Mucosa of descending colon (tissue), 3 donors: Measurements from ENCODE around the gene INO80B. TPM values are rescaled to one million over a fixed set of nuclear protein-coding genes. Genes with fewer than 3 reads are reported as not detected.

ENCODE experiments used
- ATAC-seq: fragments of 200-7000 bp; cut with Tn5 transposase; one replicate; pipeline ENCODE4 v1.9.1; 2020; ENCODE audit warnings: mild to moderate bottlenecking, moderate library complexity
- DNase-seq, 3 donors: peaks; one replicate each; pipeline ENCODE4 v3.0.0-alpha.2; 2020
- H3K36me3 ChIP-seq: fragments of 200-600 bp; one replicate; pipeline ENCODE4 v1.8.0; 2021; ENCODE audit warnings: low read depth, mild to moderate bottlenecking
- H3K4me1 ChIP-seq: fragments of 200-600 bp; one replicate; pipeline ENCODE4 v1.8.0; 2021; ENCODE audit warnings: low read depth, mild to moderate bottlenecking
- H3K4me3 ChIP-seq: fragments of 200-600 bp; one replicate; pipeline ENCODE4 v1.8.0; 2021; ENCODE audit warnings: mild to moderate bottlenecking
- H3K9me3 ChIP-seq: fragments of 200-600 bp; one replicate; pipeline ENCODE4 v1.8.0; 2021; ENCODE audit warnings: mild to moderate bottlenecking
- CTCF ChIP-seq: fragments of 200-600 bp; IDR thresholded peaks from one replicate; pipeline ENCODE4 v1.8.0; 2022; ENCODE audit warnings: antibody characterized with exemption, mild to moderate bottlenecking
- intact Hi-C, 2 donors: fragments of 100-400 bp; cut with DNase I in 1 of 2; cut with micrococcal nuclease in 1 of 2; formaldehyde crosslinking; loops; one replicate each; pipeline versions ENCODE4 v1.11.0 to v1.11.1; 2022; cut with DNase I, micrococcal nuclease
- total RNA-seq, 3 donors: library from RNA; stranded (reverse); fragmentation: NEBNext Ultra II Directional in 2 of 3; extraction: Animal tissue kit (Norgen Biotek cat#: 25700) in 2 of 3; gene quantifications; one replicate each; pipeline versions ENCODE4 v1.2.1 to v1.2.4, GENCODE V29; 2021 to 2023
- donor health status: DM: no; HTN: no; CAD: no; lungs with moderate emphysema.
- donor health status: DM: no; HTN: no; CAD: no.
- donor health status: DM: no; HTN: yes; CAD: no.

The INO80B gene
- total RNA-seq, 3 donors from 2014 or later: 25.0 to 36.5 (median 32.3) TPM

- no peaks in the 10 kb centered on the region for H3K9me3 ChIP-seq
- TF ChIP-seq CTCF: no peak
- H3K4me3 ChIP-seq: no peak within 1 kb of the TSS
- peak; percentile 25 for ATAC-seq
- H3K4me1 ChIP-seq: peaks cover 33% of the 10 kb centered on the region
- no peaks in the 10 kb centered on the region for H3K36me3 ChIP-seq
- peak in 2 of 3 donors; percentile 44 to 63 for DNase-seq
- intact Hi-C loops: no loop called here
These were observed 44.5 kb downstream of the INO80B start, which contains the start of gene LBX2 for GRCh38 chr2:74499267-74499939. Gene LBX2, minus strand, starts transcription at chr2:74499603. Its CDS starts 66 bp downstream, at chr2:74499537.

GRCh38 chr2:74499940-74500577 is 45.2 kb downstream of the INO80B start:
- DNase-seq: peak in 1 of 3 donors; percentile 47
- intact Hi-C loops: no loop called here
- Histone ChIP-seq H3K9me3 (no peaks in the 10 kb centered on the region), H3K4me1 (peaks cover 37% of the 10 kb centered on the region), H3K36me3 (no peaks in the 10 kb centered on the region), H3K4me3 (no peak overlapping the region)
- TF ChIP-seq CTCF: no peak
- no peak for ATAC-seq

DNA sequence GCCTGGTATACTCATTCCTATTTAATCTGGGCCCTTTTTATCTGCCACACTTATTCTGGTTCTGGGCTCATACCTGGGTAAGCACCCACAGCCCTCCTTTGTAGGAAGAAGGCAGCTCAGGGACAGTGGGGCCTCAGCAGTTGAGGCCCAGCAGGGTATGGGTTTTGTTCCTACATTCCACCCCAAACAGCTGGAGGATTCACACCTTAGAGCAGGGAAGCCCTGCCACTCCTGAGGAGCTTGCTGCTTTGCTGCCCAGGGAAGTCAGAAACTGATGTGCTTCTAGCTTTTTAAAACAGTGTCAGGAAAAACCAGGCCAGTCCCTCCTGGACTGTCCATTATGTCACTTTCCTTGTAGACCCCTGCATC is 45.7 kb downstream of the INO80B start:
- Histone ChIP-seq H3K36me3 (no peaks in the 10 kb centered on the region), H3K4me1 (peaks cover 42% of the 10 kb centered on the region), H3K9me3 (no peaks in the 10 kb centered on the region), H3K4me3 (no peak overlapping the region)
- intact Hi-C loops: no loop called here
- no peak for TF ChIP-seq CTCF
- ATAC-seq (no peak), DNase-seq (peak in 1 of 3 donors; percentile 4)

GRCh38 chr2:74501335-74502071 is 46.6 kb downstream of the INO80B start:
- DNase-seq (peak in 1 of 3 donors; percentile 26), ATAC-seq (no peak)
- Histone ChIP-seq H3K4me3 (no peak overlapping the region), H3K9me3 (no peaks in the 10 kb centered on the region), H3K4me1 (peaks cover 51% of the 10 kb centered on the region), H3K36me3 (no peaks in the 10 kb centered on the region)
- TF ChIP-seq CTCF: no peak
- intact Hi-C loops: no loop called here

GRCh38 chr2:74502147-74502719 is 47.3 kb downstream of the INO80B start:
- H3K36me3 ChIP-seq: no peaks in the 10 kb centered on the region
- peak; percentile 62 for ATAC-seq
- H3K4me1 ChIP-seq: peaks cover 53% of the 10 kb centered on the region
- DNase-seq: peak; percentile 75 to 81 (median 79)
- TF ChIP-seq CTCF: no peak
- peak overlapping the region; percentile 65 for H3K4me3 ChIP-seq
- intact Hi-C loops: no loop called here
- no peaks in the 10 kb centered on the region for H3K9me3 ChIP-seq
